Mesendoderm (in vitro differentiated cells): ENCODE results near the gene MEA1.
"Not testable (repeated sequence)": the region's sequence is repeated elsewhere in the genome, so short reads cannot be mapped to it uniquely, and the experiment has no call there.

Experiments
- DNase-seq: peaks from one replicate; pipeline ENCODE4 v3.0.0; 2013
- H2AK5ac ChIP-seq: 2 replicates; pipeline ENCODE4 v1.6.1; 2013; ENCODE audit warnings: low read length, inconsistent platforms
- H2BK120ac ChIP-seq: 2 replicates; pipeline ENCODE4 v1.6.1; 2013; ENCODE audit warnings: low read depth, mild to moderate bottlenecking, low read length, moderate library complexity, mixed read lengths
- H2BK15ac ChIP-seq: replicated peaks from 2 replicates; pipeline ENCODE4 v1.6.1; 2013; ENCODE audit warnings: low read depth, mild to moderate bottlenecking, moderate library complexity
- H2BK5ac ChIP-seq: 2 replicates; pipeline ENCODE4 v1.6.1; 2013; ENCODE audit warnings: low read length, inconsistent platforms
- H3K18ac ChIP-seq: 2 replicates; pipeline ENCODE4 v1.6.1; 2013; ENCODE audit warnings: mild to moderate bottlenecking, low read length, mixed read lengths
- H3K23ac ChIP-seq: one replicate; pipeline ENCODE4 v1.6.1; 2013; ENCODE audit warnings: low read length
- H3K27ac ChIP-seq: 2 replicates; pipeline ENCODE4 v1.5.1; 2013; ENCODE audit warnings: low read depth, mild to moderate bottlenecking, inconsistent platforms, low read length, moderate library complexity
- H3K27me3 ChIP-seq: 2 replicates; pipeline ENCODE4 v1.6.1; 2013; ENCODE audit warnings: low read length, control low read depth, mild to moderate bottlenecking, inconsistent platforms; ENCODE audit not compliant: insufficient read depth, poor library complexity
- H3K36me3 ChIP-seq: 2 replicates; pipeline ENCODE4 v1.6.1; 2013; ENCODE audit warnings: low read length, inconsistent platforms; ENCODE audit not compliant: control insufficient read depth, insufficient read depth
- H3K4ac ChIP-seq: one replicate; pipeline ENCODE4 v1.6.1; 2013; ENCODE audit warnings: low read depth, mild to moderate bottlenecking, low read length, moderate library complexity
- H3K4me1 ChIP-seq: 2 replicates; pipeline ENCODE4 v1.6.1; 2013; ENCODE audit warnings: low read depth, low read length, inconsistent platforms; ENCODE audit not compliant: control insufficient read depth
- H3K4me2 ChIP-seq: 2 replicates; pipeline ENCODE4 v1.6.1; 2013; ENCODE audit warnings: low read length
- H3K4me3 ChIP-seq: 2 replicates; pipeline ENCODE4 v1.5.1; 2013; ENCODE audit warnings: mild to moderate bottlenecking, low read length
- H3K56ac ChIP-seq: one replicate; pipeline ENCODE4 v1.6.1; 2013; ENCODE audit warnings: low read length
- H3K79me1 ChIP-seq: 2 replicates; pipeline ENCODE4 v1.6.1; 2013; ENCODE audit warnings: low read length, inconsistent platforms
- H3K79me2 ChIP-seq: 2 replicates; pipeline ENCODE4 v1.6.1; 2013; ENCODE audit warnings: mild to moderate bottlenecking, low read length; ENCODE audit not compliant: control insufficient read depth, insufficient read depth
- H3K9ac ChIP-seq: 2 replicates; pipeline ENCODE4 v1.6.1; 2013; ENCODE audit warnings: low read length, inconsistent platforms
- H4K5ac ChIP-seq: one replicate; pipeline ENCODE4 v1.6.1; 2013; ENCODE audit warnings: low read length
- H4K8ac ChIP-seq: one replicate; pipeline ENCODE4 v1.6.1; 2013; ENCODE audit warnings: low read depth, mild to moderate bottlenecking, control low read depth, low read length, moderate library complexity
- WGBS: extraction: QIAGEN DNeasy Blood & Tissue Kit; methylation state at CpG from one replicate; pipeline ENCODE4 v1.1.7; 2013; ENCODE audit warnings: low lambda C conversion rate, missing lambda C conversion rate; ENCODE audit not compliant: insufficient coverage; ENCODE audit errors: extremely low coverage; 5-methylcytosine and 5-hydroxymethylcytosine counted together

MEA1 gene

GRCh38 chr6:43005844-43006243, 7.9 kb downstream of the MEA1 start:
- H3K9ac ChIP-seq = no peak overlapping the region
- no peaks in the 10 kb centered on the region for H3K79me1 ChIP-seq
- H3K4ac ChIP-seq = no peak overlapping the region
- no peak overlapping the region for H4K8ac ChIP-seq
- no peak overlapping the region for H3K18ac ChIP-seq
- H4K5ac ChIP-seq = no peak overlapping the region
- H3K36me3 ChIP-seq = peaks cover 21% of the 10 kb centered on the region
- H3K79me2 ChIP-seq = no peaks in the 10 kb centered on the region
- no peak overlapping the region for H2BK5ac ChIP-seq
- H2BK120ac ChIP-seq = no peak overlapping the region
- no peak overlapping the region for H3K23ac ChIP-seq
- H3K56ac ChIP-seq = no peak overlapping the region
- no peak overlapping the region for H3K4me3 ChIP-seq
- H2BK15ac ChIP-seq = no peak overlapping the region
- H2AK5ac ChIP-seq = no peak overlapping the region
- no peaks in the 10 kb centered on the region for H3K27me3 ChIP-seq
- WGBS = no CpG with 5 or more reads among the region's 5 CpGs
- H3K27ac ChIP-seq = no peak overlapping the region
- no peaks in the 10 kb centered on the region for H3K4me1 ChIP-seq
- H3K4me2 ChIP-seq = no peak overlapping the region
- no peak for DNase-seq

GRCh38 chr6:43001843-43002242, 11.9 kb downstream of the MEA1 start:
- H3K79me1 ChIP-seq = no peaks in the 10 kb centered on the region
- H4K5ac ChIP-seq = no peak overlapping the region
- no peak overlapping the region for H2BK120ac ChIP-seq
- H3K4me3 ChIP-seq = no peak overlapping the region
- H3K56ac ChIP-seq = no peak overlapping the region
- no peak overlapping the region for H3K4ac ChIP-seq
- H3K23ac ChIP-seq = no peak overlapping the region
- no peaks in the 10 kb centered on the region for H3K27me3 ChIP-seq
- peaks cover under 1% of the 10 kb centered on the region for H3K36me3 ChIP-seq
- H3K27ac ChIP-seq = no peak overlapping the region
- H3K79me2 ChIP-seq = no peaks in the 10 kb centered on the region
- no peak overlapping the region for H3K9ac ChIP-seq
- no peak overlapping the region for H3K18ac ChIP-seq
- WGBS = no CpG with 5 or more reads among the region's 8 CpGs
- no peak overlapping the region for H2BK15ac ChIP-seq
- H3K4me1 ChIP-seq = no peaks in the 10 kb centered on the region
- H3K4me2 ChIP-seq = no peak overlapping the region
- H2AK5ac ChIP-seq = no peak overlapping the region
- no peak overlapping the region for H4K8ac ChIP-seq
- DNase-seq = no peak
- H2BK5ac ChIP-seq = no peak overlapping the region

- not testable (repeated sequence) for H3K4me2 ChIP-seq, H3K27ac ChIP-seq, H2BK5ac ChIP-seq, H3K79me1 ChIP-seq, H3K36me3 ChIP-seq, H3K4me3 ChIP-seq, H4K8ac ChIP-seq, H3K4ac ChIP-seq, H3K4me1 ChIP-seq, H3K23ac ChIP-seq, H2BK120ac ChIP-seq, H3K79me2 ChIP-seq, H3K27me3 ChIP-seq, DNase-seq, H3K18ac ChIP-seq, H2AK5ac ChIP-seq, H2BK15ac ChIP-seq, H4K5ac ChIP-seq, H3K9ac ChIP-seq, H3K56ac ChIP-seq
- no CpG with 5 or more reads among the region's 9 CpGs for WGBS
These were observed 15.5 kb downstream of the MEA1 start for GRCh38 chr6:42998205-42998604.

- Histone ChIP-seq H2BK15ac (no peak overlapping the region), H3K27me3 (no peaks in the 10 kb centered on the region), H3K4me3 (no peak overlapping the region), H3K9ac (no peak overlapping the region), H2BK120ac (no peak overlapping the region), H3K27ac (no peak overlapping the region), H3K79me1 (no peaks in the 10 kb centered on the region), H3K4me1 (no peaks in the 10 kb centered on the region), H3K4ac (no peak overlapping the region), H4K5ac (no peak overlapping the region), H3K79me2 (no peaks in the 10 kb centered on the region), H3K36me3 (peaks cover under 1% of the 10 kb centered on the region), H3K56ac (no peak overlapping the region), H4K8ac (no peak overlapping the region), H2BK5ac (no peak overlapping the region), H3K18ac (no peak overlapping the region), H2AK5ac (no peak overlapping the region), H3K23ac (no peak overlapping the region), H3K4me2 (no peak overlapping the region)
- no peak for DNase-seq
These were observed 17.2 kb downstream of the MEA1 start for GRCh38 chr6:42996513-42996912.

GRCh38 chr6:42993445-42993844, 20.3 kb downstream of the MEA1 start:
- H4K5ac ChIP-seq = no peak overlapping the region
- H3K9ac ChIP-seq = no peak overlapping the region
- no peaks in the 10 kb centered on the region for H3K79me2 ChIP-seq
- no peak overlapping the region for H4K8ac ChIP-seq
- H3K56ac ChIP-seq = no peak overlapping the region
- H2BK15ac ChIP-seq = no peak overlapping the region
- H2AK5ac ChIP-seq = no peak overlapping the region
- no peaks in the 10 kb centered on the region for H3K27me3 ChIP-seq
- no peak overlapping the region for H2BK120ac ChIP-seq
- H3K4ac ChIP-seq = no peak overlapping the region
- no peak overlapping the region for H3K23ac ChIP-seq
- no peaks in the 10 kb centered on the region for H3K4me1 ChIP-seq
- no peaks in the 10 kb centered on the region for H3K79me1 ChIP-seq
- no peak for DNase-seq
- H3K4me2 ChIP-seq = no peak overlapping the region
- no CpG with 5 or more reads among the region's 2 CpGs for WGBS
- no peak overlapping the region for H2BK5ac ChIP-seq
- no peak overlapping the region for H3K27ac ChIP-seq
- peaks cover 2% of the 10 kb centered on the region for H3K36me3 ChIP-seq
- no peak overlapping the region for H3K18ac ChIP-seq
- no peak overlapping the region for H3K4me3 ChIP-seq

- Histone ChIP-seq H2BK15ac (no peak overlapping the region), H3K4me2 (no peak overlapping the region), H3K36me3 (peaks cover 2% of the 10 kb centered on the region), H2BK5ac (no peak overlapping the region), H2AK5ac (no peak overlapping the region), H2BK120ac (no peak overlapping the region), H3K9ac (no peak overlapping the region), H3K79me1 (peaks cover 11% of the 10 kb centered on the region), H3K79me2 (peaks cover 5% of the 10 kb centered on the region), H3K56ac (no peak overlapping the region), H3K18ac (no peak overlapping the region), H4K8ac (no peak overlapping the region), H3K27me3 (no peaks in the 10 kb centered on the region), H4K5ac (no peak overlapping the region), H3K4ac (no peak overlapping the region), H3K4me3 (no peak overlapping the region), H3K4me1 (peaks cover 2% of the 10 kb centered on the region), H3K27ac (no peak overlapping the region), H3K23ac (no peak overlapping the region)
- no CpG with 5 or more reads among the region's 5 CpGs for WGBS
- no peak for DNase-seq
These were observed 23.8 kb downstream of the MEA1 start for GRCh38 chr6:42989923-42990322.
